Measurements from ENCODE around the gene SETBP1. TPM values are rescaled to one million over a fixed set of nuclear protein-coding genes. Genes with fewer than 3 reads are reported as not detected.

Gene SETBP1
- total and polyA plus RNA-seq, 2 donors from 2014 or later = 2.7 to 71.7 TPM

DNA sequence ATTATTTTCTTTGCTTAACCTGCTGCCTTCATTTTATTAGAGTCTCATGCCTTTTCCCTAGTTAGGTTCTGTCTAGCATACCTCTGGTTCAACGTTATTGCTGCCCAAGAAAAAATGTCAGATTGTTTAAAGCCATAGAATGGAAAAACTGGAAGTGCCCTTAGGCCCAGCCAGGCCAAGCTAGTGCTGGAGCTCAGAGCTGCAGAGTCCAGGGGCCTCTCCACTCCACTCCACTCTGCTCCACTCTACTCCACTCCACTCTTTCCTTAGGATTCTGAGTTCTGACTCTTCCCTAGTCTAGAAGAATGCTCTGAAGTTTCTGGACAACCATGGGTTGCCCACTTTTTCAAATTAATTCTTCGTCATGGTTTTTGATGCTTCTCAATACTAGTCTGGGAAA lies 155.6 kb downstream of the SETBP1 start:
- TF ChIP-seq, protein P1, sequence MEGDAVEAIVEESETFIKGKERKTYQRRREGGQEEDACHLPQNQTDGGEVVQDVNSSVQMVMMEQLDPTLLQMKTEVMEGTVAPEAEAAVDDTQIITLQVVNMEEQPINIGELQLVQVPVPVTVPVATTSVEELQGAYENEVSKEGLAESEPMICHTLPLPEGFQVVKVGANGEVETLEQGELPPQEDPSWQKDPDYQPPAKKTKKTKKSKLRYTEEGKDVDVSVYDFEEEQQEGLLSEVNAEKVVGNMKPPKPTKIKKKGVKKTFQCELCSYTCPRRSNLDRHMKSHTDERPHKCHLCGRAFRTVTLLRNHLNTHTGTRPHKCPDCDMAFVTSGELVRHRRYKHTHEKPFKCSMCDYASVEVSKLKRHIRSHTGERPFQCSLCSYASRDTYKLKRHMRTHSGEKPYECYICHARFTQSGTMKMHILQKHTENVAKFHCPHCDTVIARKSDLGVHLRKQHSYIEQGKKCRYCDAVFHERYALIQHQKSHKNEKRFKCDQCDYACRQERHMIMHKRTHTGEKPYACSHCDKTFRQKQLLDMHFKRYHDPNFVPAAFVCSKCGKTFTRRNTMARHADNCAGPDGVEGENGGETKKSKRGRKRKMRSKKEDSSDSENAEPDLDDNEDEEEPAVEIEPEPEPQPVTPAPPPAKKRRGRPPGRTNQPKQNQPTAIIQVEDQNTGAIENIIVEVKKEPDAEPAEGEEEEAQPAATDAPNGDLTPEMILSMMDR (IDR thresholded peaks at IDR 0.05; ENCODE audit: borderline replicate concordance, extremely low read depth, insufficient read depth) = no peak
- no peak for FAIRE-seq
- intact Hi-C loops (cut with DNase I) = no loop called here
- no peaks in the 10 kb centered on the region for H3K9me3 ChIP-seq (ENCODE audit: control insufficient read depth in 2 of 3, insufficient read depth in 1 of 3, low read length in 3 of 3)
- no peak overlapping the region for H3K9ac ChIP-seq (ENCODE audit: low read length in 3 of 3)
- no peak overlapping the region for H3K4me3 ChIP-seq (ENCODE audit: low read length in 3 of 3)
- H3K27ac ChIP-seq (ENCODE audit: low read depth in 2 of 2, low read length in 2 of 2) = peak overlapping the region; percentile 18 to 59
- H3K27me3 ChIP-seq (ENCODE audit: control insufficient read depth, insufficient read depth, low read length) = no peaks in the 10 kb centered on the region
- no peaks in the 10 kb centered on the region for H3K36me3 ChIP-seq (ENCODE audit: control insufficient read depth in 2 of 3, insufficient read depth in 3 of 3, low read length in 3 of 3)
- peaks cover 18 to 71% (median 61%) of the 10 kb centered on the region in 3 donors for H3K4me1 ChIP-seq (ENCODE audit: control insufficient read depth in 2 of 3, insufficient read depth in 2 of 3, low read depth in 1 of 3, low read length in 3 of 3)
- no peak for DNase-seq

- FAIRE-seq = no peak
- H3K27ac ChIP-seq (ENCODE audit: low read depth in 2 of 2, low read length in 2 of 2) = peak overlapping the region in 1 of 2 donors; percentile 28
- H3K36me3 ChIP-seq (ENCODE audit: control insufficient read depth in 2 of 3, insufficient read depth in 3 of 3, low read length in 3 of 3) = no peaks in the 10 kb centered on the region
- TF ChIP-seq, protein P1 (IDR thresholded peaks at IDR 0.05; ENCODE audit: borderline replicate concordance, extremely low read depth, insufficient read depth) = no peak
- H3K4me3 ChIP-seq (ENCODE audit: low read length in 3 of 3) = no peak overlapping the region
- no peaks in the 10 kb centered on the region for H3K27me3 ChIP-seq (ENCODE audit: control insufficient read depth, insufficient read depth, low read length)
- H3K9me3 ChIP-seq (ENCODE audit: control insufficient read depth in 2 of 3, insufficient read depth in 1 of 3, low read length in 3 of 3) = no peaks in the 10 kb centered on the region
- peak overlapping the region in 1 of 3 donors; percentile 32 for H3K9ac ChIP-seq (ENCODE audit: low read length in 3 of 3)
- intact Hi-C loops (cut with DNase I) = no loop called here
- H3K4me1 ChIP-seq (ENCODE audit: control insufficient read depth in 2 of 3, insufficient read depth in 2 of 3, low read depth in 1 of 3, low read length in 3 of 3) = peaks cover 18 to 65% (median 60%) of the 10 kb centered on the region in 3 donors
- DNase-seq = peak in 4 of 5 donors; percentile 66 to 84 (median 72)
Measured at GRCh38 chr18:44837482-44838180, 156.9 kb downstream of the SETBP1 start.

- Histone ChIP-seq H3K9me3 (ENCODE audit: control insufficient read depth in 2 of 3, insufficient read depth in 1 of 3, low read length in 3 of 3) (no peaks in the 10 kb centered on the region), H3K4me3 (ENCODE audit: low read length in 3 of 3) (no peak overlapping the region), H3K36me3 (ENCODE audit: control insufficient read depth in 2 of 3, insufficient read depth in 3 of 3, low read length in 3 of 3) (no peaks in the 10 kb centered on the region), H3K27me3 (ENCODE audit: control insufficient read depth, insufficient read depth, low read length) (no peaks in the 10 kb centered on the region), H3K4me1 (ENCODE audit: control insufficient read depth in 2 of 3, insufficient read depth in 2 of 3, low read depth in 1 of 3, low read length in 3 of 3) (peaks cover 18 to 58% (median 51%) of the 10 kb centered on the region in 3 donors), H3K9ac (ENCODE audit: low read length in 3 of 3) (no peak overlapping the region), H3K27ac (ENCODE audit: low read depth in 2 of 2, low read length in 2 of 2) (no peak overlapping the region)
- no peak for FAIRE-seq
- DNase-seq = peak in 2 of 5 donors; percentile 41 to 87
- TF ChIP-seq, protein P1 (IDR thresholded peaks at IDR 0.05; ENCODE audit: borderline replicate concordance, extremely low read depth, insufficient read depth) = no peak
- intact Hi-C loops (cut with DNase I) = no loop called here
Measured at GRCh38 chr18:44838971-44839666, 158.4 kb downstream of the SETBP1 start.

Measured in kidney (tissue), 14 donors.